Measurements from ENCODE around the gene ULK1. TPM values are rescaled to one million over a fixed set of nuclear protein-coding genes. Genes with fewer than 3 reads are reported as not detected.

ULK1 gene
- total and polyA plus RNA-seq, 3 donors from 2014 or later, result 29.2 to 53.5 (median 49.9) TPM

DNA sequence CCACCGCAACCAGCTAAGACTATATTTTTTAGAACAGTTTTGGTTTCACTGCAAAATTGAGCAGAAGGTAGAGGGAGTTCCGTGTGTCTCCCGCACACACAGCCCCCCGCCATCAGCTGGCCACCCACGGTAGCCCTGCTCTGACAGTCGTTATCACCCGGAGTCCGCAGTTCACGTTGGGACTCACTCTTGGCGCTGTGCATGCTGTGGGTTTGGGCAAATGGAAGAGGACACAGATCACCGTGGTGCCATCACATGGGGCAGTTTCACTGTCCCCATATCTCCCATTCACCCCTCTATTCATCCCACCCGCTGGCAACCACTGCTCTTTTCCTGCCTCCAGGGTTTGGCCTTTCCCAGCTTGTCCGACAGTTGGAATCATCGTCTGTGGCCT lies 31.8 kb upstream of the ULK1 start:
- Histone ChIP-seq H3K27me3 (no peaks in the 10 kb centered on the region), H3K9me3 (no peaks in the 10 kb centered on the region), H3K27ac (no peak overlapping the region), H3K4me1 (no peaks in the 10 kb centered on the region), H3K4me3 (no peak overlapping the region), H3K36me3 (ENCODE audit: low read depth, missing control alignments) (no peaks in the 10 kb centered on the region)
- no peak for TF ChIP-seq POLR2A (IDR thresholded peaks at IDR 0.05)
- TF ChIP-seq, protein P1, sequence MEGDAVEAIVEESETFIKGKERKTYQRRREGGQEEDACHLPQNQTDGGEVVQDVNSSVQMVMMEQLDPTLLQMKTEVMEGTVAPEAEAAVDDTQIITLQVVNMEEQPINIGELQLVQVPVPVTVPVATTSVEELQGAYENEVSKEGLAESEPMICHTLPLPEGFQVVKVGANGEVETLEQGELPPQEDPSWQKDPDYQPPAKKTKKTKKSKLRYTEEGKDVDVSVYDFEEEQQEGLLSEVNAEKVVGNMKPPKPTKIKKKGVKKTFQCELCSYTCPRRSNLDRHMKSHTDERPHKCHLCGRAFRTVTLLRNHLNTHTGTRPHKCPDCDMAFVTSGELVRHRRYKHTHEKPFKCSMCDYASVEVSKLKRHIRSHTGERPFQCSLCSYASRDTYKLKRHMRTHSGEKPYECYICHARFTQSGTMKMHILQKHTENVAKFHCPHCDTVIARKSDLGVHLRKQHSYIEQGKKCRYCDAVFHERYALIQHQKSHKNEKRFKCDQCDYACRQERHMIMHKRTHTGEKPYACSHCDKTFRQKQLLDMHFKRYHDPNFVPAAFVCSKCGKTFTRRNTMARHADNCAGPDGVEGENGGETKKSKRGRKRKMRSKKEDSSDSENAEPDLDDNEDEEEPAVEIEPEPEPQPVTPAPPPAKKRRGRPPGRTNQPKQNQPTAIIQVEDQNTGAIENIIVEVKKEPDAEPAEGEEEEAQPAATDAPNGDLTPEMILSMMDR (IDR thresholded peaks at IDR 0.05), result no peak
- DNase-seq, result no peak
- intact Hi-C loops (cut with DNase I; ENCODE audit: low total_unique reads), result no loop called here
- 83 to 86% methylated on average over 14 of the region's 14 CpGs for WGBS, 2 donors

DNA sequence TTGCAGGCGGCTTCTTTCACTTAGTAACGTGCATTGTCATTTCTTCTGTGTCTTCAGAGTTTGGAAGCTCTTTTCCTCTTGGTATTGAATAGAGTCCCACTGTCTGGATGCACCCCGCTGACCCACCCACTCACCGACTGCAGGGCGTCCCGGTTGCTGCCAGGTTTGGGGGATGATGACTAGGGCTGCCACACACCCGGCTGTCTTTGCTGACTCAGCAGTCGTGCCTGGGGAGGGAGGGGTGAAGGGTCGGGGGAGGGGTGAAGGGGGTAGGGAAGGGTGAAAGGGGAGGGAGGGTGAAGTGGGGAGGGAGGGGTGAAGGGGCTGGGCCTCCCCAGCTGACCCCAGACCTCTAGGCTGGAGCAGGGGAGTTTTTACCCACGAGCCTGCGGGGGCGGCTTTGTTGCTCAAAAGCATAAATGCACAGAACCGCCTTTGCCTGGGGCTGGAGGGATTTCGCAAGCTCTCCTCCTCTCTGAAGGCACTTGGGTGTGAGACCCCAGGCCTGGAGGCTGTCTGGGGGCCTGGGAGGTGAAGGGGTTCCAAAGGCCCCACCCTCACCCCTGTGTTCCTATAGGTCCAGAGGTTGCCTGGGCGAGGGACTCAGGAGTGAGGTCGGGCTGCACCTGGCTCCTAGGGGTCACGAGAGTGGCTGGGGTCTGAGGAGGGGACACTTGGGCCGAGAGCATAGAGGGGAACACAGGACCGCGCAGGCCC lies 31.3 kb upstream of the ULK1 start:
- TF ChIP-seq, protein P1 (IDR thresholded peaks at IDR 0.05), result no peak
- no peak for TF ChIP-seq POLR2A (IDR thresholded peaks at IDR 0.05)
- intact Hi-C loops (cut with DNase I; ENCODE audit: low total_unique reads), result no loop called here
- Histone ChIP-seq H3K36me3 (ENCODE audit: low read depth, missing control alignments) (no peaks in the 10 kb centered on the region), H3K4me1 (no peaks in the 10 kb centered on the region), H3K27me3 (no peaks in the 10 kb centered on the region), H3K27ac (no peak overlapping the region), H3K4me3 (no peak overlapping the region), H3K9me3 (no peaks in the 10 kb centered on the region)
- DNase-seq, result no peak
- WGBS, 2 donors, result 42 to 62% methylated on average over 12 to 20 of the region's 20 CpGs

DNA sequence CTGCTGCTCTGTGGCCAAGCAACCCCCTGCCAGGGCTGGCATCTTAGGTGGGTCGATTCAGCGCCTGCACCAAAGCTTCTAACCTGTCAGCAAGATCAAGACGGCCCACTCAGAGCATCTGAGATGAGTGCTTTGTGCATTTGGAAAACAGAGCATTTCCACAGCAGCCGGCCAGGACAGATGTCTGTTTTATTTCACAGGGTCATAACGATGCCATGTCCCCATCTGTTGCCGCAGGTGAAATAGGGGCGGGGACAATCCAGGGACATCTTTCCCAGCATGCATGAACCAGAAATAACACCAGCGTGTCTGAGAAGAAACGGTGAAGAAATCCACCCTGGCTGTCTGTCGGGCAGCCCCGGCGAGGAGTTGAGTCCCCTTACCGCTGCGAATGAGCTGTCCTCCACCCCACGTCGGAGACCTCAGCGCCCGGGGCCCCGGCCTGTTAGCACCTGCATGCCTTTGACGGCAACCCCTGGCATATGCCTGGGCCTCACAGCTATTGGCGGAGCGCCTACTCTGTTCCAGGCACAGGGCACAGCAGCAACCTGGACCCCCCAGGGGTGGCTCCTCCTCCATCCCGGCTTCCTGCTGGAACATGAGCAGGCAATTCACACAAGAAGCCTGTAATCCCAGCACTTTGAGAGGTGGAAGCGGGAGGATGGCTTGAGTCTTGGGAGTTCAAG lies 30.6 kb upstream of the ULK1 start:
- no peak overlapping the region for H3K4me3 ChIP-seq
- TF ChIP-seq POLR2A (IDR thresholded peaks at IDR 0.05), result no peak
- TF ChIP-seq, protein P1 (IDR thresholded peaks at IDR 0.05), result no peak
- no peaks in the 10 kb centered on the region for H3K4me1 ChIP-seq
- intact Hi-C loops (cut with DNase I; ENCODE audit: low total_unique reads), result no loop called here
- H3K9me3 ChIP-seq, result no peaks in the 10 kb centered on the region
- DNase-seq, result no peak
- H3K27ac ChIP-seq, result no peak overlapping the region
- no peaks in the 10 kb centered on the region for H3K36me3 ChIP-seq (ENCODE audit: low read depth, missing control alignments)
- no peaks in the 10 kb centered on the region for H3K27me3 ChIP-seq
- WGBS, 2 donors, result 78 to 81% methylated on average over 23 to 24 of the region's 24 CpGs

DNA sequence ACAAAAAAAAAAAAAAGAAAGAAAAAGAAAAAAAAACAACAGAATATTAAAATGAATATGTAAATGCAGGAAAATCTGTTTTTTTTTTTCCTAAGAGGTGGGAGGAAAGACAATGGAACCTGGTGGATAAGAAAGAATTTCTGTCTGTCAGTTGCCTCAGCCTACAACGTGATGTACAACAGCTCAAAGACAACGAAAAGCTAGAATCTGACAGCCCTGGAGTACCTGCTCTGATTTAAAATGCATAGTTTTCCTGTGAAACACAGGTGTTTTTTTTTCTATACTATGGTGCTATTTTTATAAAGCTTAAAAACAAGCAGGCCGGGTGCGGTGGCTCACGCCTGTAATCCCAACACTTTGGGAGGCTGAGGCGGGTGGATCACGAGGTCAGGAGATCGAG lies 30.0 kb upstream of the ULK1 start:
- no peaks in the 10 kb centered on the region for H3K36me3 ChIP-seq (ENCODE audit: low read depth, missing control alignments)
- DNase-seq, result no peak
- H3K4me3 ChIP-seq, result no peak overlapping the region
- intact Hi-C loops (cut with DNase I; ENCODE audit: low total_unique reads), result no loop called here
- H3K27me3 ChIP-seq, result no peaks in the 10 kb centered on the region
- TF ChIP-seq POLR2A (IDR thresholded peaks at IDR 0.05), result no peak
- TF ChIP-seq, protein P1 (IDR thresholded peaks at IDR 0.05), result no peak
- H3K4me1 ChIP-seq, result no peaks in the 10 kb centered on the region
- H3K9me3 ChIP-seq, result no peaks in the 10 kb centered on the region
- H3K27ac ChIP-seq, result no peak overlapping the region
- WGBS, 2 donors, result 91 to 93% methylated on average over 8 of the region's 8 CpGs
